Measurements from ENCODE around the gene SNRNP200. TPM values are rescaled to one million over a fixed set of nuclear protein-coding genes. Genes with fewer than 3 reads are reported as not detected.

Gene SNRNP200
- total RNA-seq, 6 experiments from 2014 or later, result 88.0 to 106 (median 93.3) TPM

DNA sequence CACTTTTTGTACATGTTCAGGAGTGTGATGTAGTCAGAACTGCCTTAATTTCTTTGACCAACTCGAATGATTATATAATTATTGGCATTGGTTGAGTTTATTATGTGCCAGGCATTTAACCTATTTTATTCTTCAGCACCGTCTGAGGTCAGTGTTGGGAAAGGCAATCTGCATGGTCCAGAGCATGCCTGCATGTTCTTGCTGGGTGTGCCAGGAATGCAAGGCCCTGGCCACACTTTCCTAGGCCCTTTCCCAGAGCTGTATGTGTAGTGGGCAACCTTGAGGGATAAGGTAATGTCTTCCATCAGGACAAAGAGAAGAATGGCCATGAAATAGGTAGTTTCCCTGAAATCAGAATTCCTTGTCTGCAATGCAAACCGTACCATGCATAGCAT is 9.7 kb upstream of the SNRNP200 start:
- no peak for DNase-seq
- Mint-ChIP-seq H3K27me3 (ENCODE audit: insufficient read depth) (peaks cover 1% of the 10 kb centered on the region), H3K27ac (peak overlapping the region; percentile 95), H3K4me3 (peak overlapping the region; percentile 22), H3K36me3 (ENCODE audit: low read depth) (no peaks in the 10 kb centered on the region; the same call in 1 of the 2 replicates), H3K4me1 (ENCODE audit: low read depth) (peaks cover 23% of the 10 kb centered on the region), H3K9me3 (no peaks in the 10 kb centered on the region)
- no peak for TF ChIP-seq CTCF (IDR thresholded peaks at IDR 0.05)

- Mint-ChIP-seq H3K36me3 (ENCODE audit: low read depth) (peaks cover 15% of the 10 kb centered on the region), H3K4me1 (ENCODE audit: low read depth) (peaks cover 30% of the 10 kb centered on the region), H3K27me3 (ENCODE audit: insufficient read depth) (peaks cover 1% of the 10 kb centered on the region), H3K4me3 (no peak overlapping the region), H3K9me3 (no peaks in the 10 kb centered on the region), H3K27ac (no peak overlapping the region)
- TF ChIP-seq CTCF (IDR thresholded peaks at IDR 0.05), result no peak
- DNase-seq, result no peak
Observed at GRCh38 chr2:96308248-96308647, 2.9 kb upstream of the SNRNP200 start.

GRCh38 chr2:96306370-96306769 is 1.0 kb upstream of the SNRNP200 start:
- peak overlapping the region; percentile 100 for H3K4me3 Mint-ChIP-seq
- DNase-seq, result no peak
- H3K27ac Mint-ChIP-seq, result peak overlapping the region; percentile 96
- H3K27me3 Mint-ChIP-seq (ENCODE audit: insufficient read depth), result peaks cover 1% of the 10 kb centered on the region
- peaks cover 43% of the 10 kb centered on the region for H3K4me1 Mint-ChIP-seq (ENCODE audit: low read depth)
- no peak for TF ChIP-seq CTCF (IDR thresholded peaks at IDR 0.05)
- peaks cover 31% of the 10 kb centered on the region for H3K36me3 Mint-ChIP-seq (ENCODE audit: low read depth)
- no peaks in the 10 kb centered on the region for H3K9me3 Mint-ChIP-seq

GRCh38 chr2:96305979-96306308 is 598 bp upstream of the SNRNP200 start:
- no peak for TF ChIP-seq CTCF (IDR thresholded peaks at IDR 0.05)
- Mint-ChIP-seq H3K9me3 (no peaks in the 10 kb centered on the region), H3K27ac (peak overlapping the region; percentile 96), H3K4me1 (ENCODE audit: low read depth) (peaks cover 43% of the 10 kb centered on the region), H3K27me3 (ENCODE audit: insufficient read depth) (peaks cover 1% of the 10 kb centered on the region), H3K4me3 (peak overlapping the region; percentile 100), H3K36me3 (ENCODE audit: low read depth) (peaks cover 36% of the 10 kb centered on the region)
- no peak for DNase-seq

- peaks cover 1% of the 10 kb centered on the region for H3K27me3 Mint-ChIP-seq (ENCODE audit: insufficient read depth)
- peaks cover 38% of the 10 kb centered on the region for H3K36me3 Mint-ChIP-seq (ENCODE audit: low read depth)
- peaks cover 43% of the 10 kb centered on the region for H3K4me1 Mint-ChIP-seq (ENCODE audit: low read depth)
- TF ChIP-seq CTCF (IDR thresholded peaks at IDR 0.05), result no peak
- DNase-seq, result no peak
- H3K9me3 Mint-ChIP-seq, result no peaks in the 10 kb centered on the region
- peak overlapping the region; percentile 100 for H3K4me3 Mint-ChIP-seq
- no peak overlapping the region for H3K27ac Mint-ChIP-seq
Observed at GRCh38 chr2:96304606-96305005, 740 bp downstream of the SNRNP200 start.

DNA sequence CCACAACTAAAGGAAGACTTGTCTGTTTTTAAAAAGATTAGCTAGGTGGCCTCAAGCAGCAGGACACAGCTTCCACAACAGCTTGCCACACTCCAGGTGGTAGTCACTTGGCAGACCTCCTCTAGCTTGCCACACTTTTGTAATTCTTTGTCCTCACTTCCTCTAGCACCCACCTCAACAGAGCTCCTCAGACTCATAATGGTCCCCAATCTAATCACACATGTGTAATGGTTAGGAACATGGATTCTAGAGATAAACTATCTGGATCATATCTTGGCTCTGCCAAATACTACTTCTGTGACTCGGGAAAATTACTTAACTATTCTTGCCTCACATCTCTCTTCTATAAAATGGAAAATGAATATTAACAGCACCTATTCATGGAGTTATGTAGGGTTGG is 3.5 kb downstream of the SNRNP200 start:
- no peaks in the 10 kb centered on the region for H3K9me3 Mint-ChIP-seq
- no peak for TF ChIP-seq CTCF (IDR thresholded peaks at IDR 0.05)
- H3K4me1 Mint-ChIP-seq (ENCODE audit: low read depth), result peaks cover 43% of the 10 kb centered on the region
- no peak overlapping the region for H3K27ac Mint-ChIP-seq
- H3K36me3 Mint-ChIP-seq (ENCODE audit: low read depth), result peaks cover 65% of the 10 kb centered on the region
- no peak overlapping the region for H3K4me3 Mint-ChIP-seq
- H3K27me3 Mint-ChIP-seq (ENCODE audit: insufficient read depth), result peaks cover 1% of the 10 kb centered on the region
- no peak for DNase-seq

All from HFFc6 (cell line).